ENCODE results near the gene SELENON.
"Not testable (repeated sequence)": the region's sequence is repeated elsewhere in the genome, so short reads cannot be mapped to it uniquely, and the experiment has no call there.

SELENON gene

GRCh38 chr1:25831569-25832196 lies 31.7 kb downstream of the SELENON start:
- DNase-seq (ENCODE audit: low read depth) = no peak

- DNase-seq (ENCODE audit: low read depth) = no peak
These were observed 32.5 kb downstream of the SELENON start for GRCh38 chr1:25832336-25833037.

- no peak for DNase-seq (ENCODE audit: low read depth)
These were observed 33.2 kb downstream of the SELENON start for GRCh38 chr1:25833158-25833557.

GRCh38 chr1:25834894-25835293 lies 34.9 kb downstream of the SELENON start:
- DNase-seq (ENCODE audit: low read depth) = no peak

- no peak for DNase-seq (ENCODE audit: low read depth)
These were observed 36.7 kb downstream of the SELENON start for GRCh38 chr1:25836695-25837094.

GRCh38 chr1:25837262-25837875 lies 37.4 kb downstream of the SELENON start:
- no peak for DNase-seq (ENCODE audit: low read depth)

- not testable (repeated sequence) for DNase-seq (ENCODE audit: low read depth)
These were observed 39.8 kb downstream of the SELENON start for GRCh38 chr1:25839808-25840207.

GRCh38 chr1:25843483-25843882 lies 43.5 kb downstream of the SELENON start:
- DNase-seq (ENCODE audit: low read depth) = no peak

- DNase-seq (ENCODE audit: low read depth) = no peak
These were observed 44.7 kb downstream of the SELENON start for GRCh38 chr1:25844536-25845337.

- no peak for DNase-seq (ENCODE audit: low read depth)
These were observed 45.7 kb downstream of the SELENON start for GRCh38 chr1:25845664-25846063.

GRCh38 chr1:25847929-25848328 lies 47.9 kb downstream of the SELENON start:
- DNase-seq (ENCODE audit: low read depth) = no peak

- DNase-seq (ENCODE audit: low read depth) = no peak
These were observed 48.5 kb downstream of the SELENON start for GRCh38 chr1:25848531-25848930.

GRCh38 chr1:25854554-25854953 lies 54.6 kb downstream of the SELENON start:
- no peak for DNase-seq (ENCODE audit: low read depth)

- DNase-seq (ENCODE audit: low read depth) = no peak
These were observed 56.9 kb downstream of the SELENON start for GRCh38 chr1:25856856-25857255.

GRCh38 chr1:25858494-25858893 lies 58.5 kb downstream of the SELENON start:
- DNase-seq (ENCODE audit: low read depth) = no peak

- peak; percentile 57 for DNase-seq (ENCODE audit: low read depth)
These were observed 59.2 kb downstream of the SELENON start, which contains the start of gene AUNIP for GRCh38 chr1:25858906-25859789. AUNIP (minus strand) TSS chr1:25859457; CDS start chr1:25859357, 100 bp downstream.

- no peak for DNase-seq (ENCODE audit: low read depth)
These were observed 61.6 kb downstream of the SELENON start for GRCh38 chr1:25861316-25862286.

GRCh38 chr1:25862785-25863485 lies 62.9 kb downstream of the SELENON start:
- no peak for DNase-seq (ENCODE audit: low read depth)

- DNase-seq (ENCODE audit: low read depth) = no peak
These were observed 63.7 kb downstream of the SELENON start for GRCh38 chr1:25863486-25864262.
